Left kidney (tissue), 2 donors: Measurements from ENCODE around the gene ADAMTSL3. TPM values are rescaled to one million over a fixed set of nuclear protein-coding genes. Genes with fewer than 3 reads are reported as not detected.
"Not testable (repeated sequence)": the region's sequence is repeated elsewhere in the genome, so short reads cannot be mapped to it uniquely, and the experiment has no call there.

ENCODE experiments used
- DNase-seq: peaks from one replicate; pipeline ENCODE4 v3.0.0-alpha.2; 2013
- polyA plus RNA-seq: library from polyadenylated mRNA; unstranded; fragments of 120-200 nt; gene quantifications from one replicate; pipeline ENCODE4 v1.2.1, GENCODE V29; 2013; ENCODE audit not compliant: insufficient read length

Gene ADAMTSL3
- polyA plus RNA-seq, 1 donor: 2.8 TPM

DNA sequence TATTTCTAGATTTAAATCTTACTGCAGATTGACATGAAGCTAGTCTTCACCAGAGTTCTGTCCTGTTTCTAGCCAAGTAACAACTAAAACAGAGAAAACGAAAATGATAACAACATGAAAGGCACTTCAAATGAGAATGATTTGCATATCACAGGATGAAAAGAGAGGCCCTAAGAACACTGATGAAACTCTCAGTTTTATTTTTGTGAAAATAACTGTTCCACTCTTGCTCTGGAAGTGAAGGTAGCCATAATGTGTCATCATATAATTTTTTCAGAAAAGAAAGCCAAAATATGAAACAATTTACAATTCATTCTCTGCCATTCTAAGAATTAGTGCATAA is 274.4 kb downstream of the ADAMTSL3 start:
- DNase-seq: no peak

DNA sequence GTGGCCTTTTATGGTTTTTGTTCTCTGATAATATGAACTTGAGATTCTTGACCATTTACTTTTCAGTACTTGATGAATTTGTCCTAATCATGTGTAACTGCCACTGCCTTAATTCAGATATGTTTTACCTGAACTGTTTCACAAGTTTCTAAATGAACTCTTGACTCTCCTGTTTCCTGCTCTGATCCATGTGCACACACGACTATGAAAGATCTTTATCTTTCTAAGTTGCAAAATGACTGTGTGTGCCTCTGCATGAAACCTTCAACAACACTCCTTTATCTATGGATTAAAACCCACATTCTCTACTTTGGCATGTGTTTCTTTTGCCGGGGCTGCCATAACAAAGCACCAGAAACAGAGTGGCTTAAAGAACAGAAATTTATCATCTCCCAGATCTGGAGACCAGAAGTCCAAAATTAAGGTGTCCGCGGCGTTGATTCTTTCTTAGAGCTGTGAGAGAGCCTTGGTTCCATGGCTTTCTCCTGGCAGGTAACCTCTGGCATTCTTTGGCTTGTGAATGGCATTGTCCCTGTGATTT is 275.0 kb downstream of the ADAMTSL3 start:
- no peak for DNase-seq

GRCh38 chr15:83929619-83930018 is 275.7 kb downstream of the ADAMTSL3 start:
- no peak for DNase-seq

- DNase-seq: no peak
Measured at GRCh38 chr15:83930392-83931212, 276.7 kb downstream of the ADAMTSL3 start.

- no peak for DNase-seq
Measured at GRCh38 chr15:83935774-83936173, 281.9 kb downstream of the ADAMTSL3 start.

GRCh38 chr15:83940136-83940535 is 286.2 kb downstream of the ADAMTSL3 start:
- no peak for DNase-seq

GRCh38 chr15:83943043-83943442 is 289.1 kb downstream of the ADAMTSL3 start:
- no peak for DNase-seq

DNA sequence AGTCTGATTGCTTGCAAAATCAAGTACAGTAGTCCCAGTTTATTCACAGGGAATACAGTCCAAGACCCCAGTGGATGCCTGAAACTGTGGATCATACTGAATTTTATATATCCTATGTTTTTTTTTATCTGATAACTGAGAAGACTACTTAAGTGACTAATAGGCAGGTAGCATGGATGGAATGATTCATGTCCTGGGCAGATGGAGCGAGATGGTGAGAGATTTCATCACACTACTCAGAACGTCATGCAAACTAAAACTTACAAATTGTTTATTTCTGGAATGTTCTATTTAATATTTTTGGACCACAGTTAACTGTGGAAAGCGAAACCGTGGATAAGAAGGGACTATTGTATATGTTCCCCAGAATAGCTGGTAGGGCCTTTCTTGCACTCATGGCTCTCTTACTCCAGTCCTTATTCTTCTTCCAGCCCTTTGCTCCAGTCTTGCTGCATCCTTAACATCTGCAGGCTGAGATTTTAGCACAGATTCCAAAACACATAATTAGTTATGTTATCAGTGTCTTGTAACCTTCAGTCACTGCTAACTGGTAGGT is 290.0 kb downstream of the ADAMTSL3 start:
- no peak for DNase-seq

DNA sequence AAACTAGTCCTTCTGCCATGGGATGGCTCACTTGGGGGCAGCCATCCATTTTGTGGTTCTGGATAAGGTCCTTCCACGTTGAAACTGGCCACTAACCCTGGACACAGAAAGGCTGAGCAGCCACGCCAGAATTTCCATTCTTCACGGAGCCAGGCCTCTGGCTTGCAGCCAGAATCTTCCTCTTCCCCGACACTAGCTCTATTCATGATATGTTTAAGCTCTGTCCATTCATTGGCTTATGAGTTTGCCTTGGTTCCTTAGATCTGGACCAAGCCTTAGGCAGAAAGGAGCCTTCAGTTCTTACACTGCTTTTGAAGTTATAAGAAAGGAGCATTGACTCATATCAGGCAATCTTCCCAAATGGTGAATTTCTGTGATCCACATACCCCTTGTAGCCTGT is 293.2 kb downstream of the ADAMTSL3 start:
- DNase-seq: no peak

GRCh38 chr15:83954506-83954905 is 300.6 kb downstream of the ADAMTSL3 start:
- no peak for DNase-seq

DNA sequence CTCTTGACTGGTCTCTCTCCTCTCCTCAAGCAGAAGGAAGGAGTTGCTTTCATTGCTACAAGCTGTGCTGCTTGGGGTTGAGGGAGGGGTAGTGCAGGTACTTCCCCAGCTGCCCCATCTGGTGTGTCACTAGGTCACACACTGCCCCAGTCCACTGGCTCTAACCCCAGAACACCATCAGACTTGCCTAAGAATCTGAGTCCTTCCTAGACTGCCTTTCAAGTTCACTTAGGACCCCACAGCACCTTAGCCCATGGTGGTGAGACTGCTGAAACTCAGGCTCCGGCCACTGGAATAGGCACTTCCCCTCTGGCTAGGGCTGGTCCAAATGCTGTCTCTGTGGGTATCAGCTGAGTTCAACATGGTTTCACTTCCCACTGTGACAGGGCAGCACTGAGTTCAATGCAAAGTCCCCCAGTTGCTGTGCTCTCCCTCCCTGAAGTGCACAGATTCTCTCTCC is 301.9 kb downstream of the ADAMTSL3 start:
- no peak for DNase-seq

- DNase-seq: no peak
Measured at GRCh38 chr15:83956887-83957286, 303.0 kb downstream of the ADAMTSL3 start.

GRCh38 chr15:83959477-83959876 is 305.6 kb downstream of the ADAMTSL3 start:
- no peak for DNase-seq

- DNase-seq: no peak
Measured at GRCh38 chr15:83960192-83960829, 306.4 kb downstream of the ADAMTSL3 start.

- no peak for DNase-seq
Measured at GRCh38 chr15:83961311-83961710, 307.4 kb downstream of the ADAMTSL3 start.

- not testable (repeated sequence) for DNase-seq
Measured at GRCh38 chr15:83964967-83965366, 311.0 kb downstream of the ADAMTSL3 start.

DNA sequence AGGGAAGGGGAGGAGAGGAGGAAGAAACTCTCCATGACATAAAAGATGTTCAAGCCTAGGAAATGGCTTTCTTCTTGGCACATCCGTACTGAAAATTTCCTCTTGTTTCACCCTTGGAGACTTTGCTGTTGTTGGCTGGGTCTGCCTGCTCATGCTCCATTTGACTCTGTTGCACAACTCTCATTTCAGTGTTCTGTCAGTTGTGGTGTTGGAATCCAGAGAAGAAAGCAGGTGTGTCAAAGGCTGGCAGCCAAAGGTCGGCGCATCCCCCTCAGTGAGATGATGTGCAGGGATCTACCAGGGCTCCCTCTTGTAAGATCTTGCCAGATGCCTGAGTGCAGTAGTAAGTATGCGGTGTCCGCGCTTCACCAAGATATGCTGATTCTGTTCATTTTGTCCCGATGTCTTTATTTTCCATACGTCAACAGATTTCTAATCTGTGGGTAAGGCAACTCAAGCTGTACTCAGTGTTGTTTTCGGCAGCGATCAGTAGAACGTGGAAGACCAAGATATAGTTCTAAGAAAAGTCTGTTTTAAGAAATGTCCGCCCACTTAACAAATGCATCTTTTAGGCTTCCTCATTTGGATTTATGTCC is 316.5 kb downstream of the ADAMTSL3 start:
- DNase-seq: no peak

DNA sequence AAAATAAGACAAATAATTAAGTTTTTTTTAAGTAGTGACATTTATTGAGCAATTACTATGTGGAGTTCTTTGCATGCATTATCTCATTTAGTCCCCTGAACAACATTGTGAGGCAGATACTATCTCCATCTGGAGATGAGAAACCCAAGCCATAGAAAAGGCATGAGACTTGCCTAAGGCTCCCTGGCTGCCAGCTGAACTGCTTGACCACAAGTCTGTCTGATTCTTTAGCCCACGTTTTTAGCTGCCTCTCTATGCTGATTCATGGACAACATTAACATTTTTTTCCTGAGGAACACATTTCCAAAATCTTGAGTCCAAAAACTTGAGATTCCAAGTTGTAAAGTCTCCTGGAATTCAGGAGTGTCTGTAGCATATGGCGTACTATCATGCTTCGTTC is 318.1 kb downstream of the ADAMTSL3 start:
- DNase-seq: no peak

DNA sequence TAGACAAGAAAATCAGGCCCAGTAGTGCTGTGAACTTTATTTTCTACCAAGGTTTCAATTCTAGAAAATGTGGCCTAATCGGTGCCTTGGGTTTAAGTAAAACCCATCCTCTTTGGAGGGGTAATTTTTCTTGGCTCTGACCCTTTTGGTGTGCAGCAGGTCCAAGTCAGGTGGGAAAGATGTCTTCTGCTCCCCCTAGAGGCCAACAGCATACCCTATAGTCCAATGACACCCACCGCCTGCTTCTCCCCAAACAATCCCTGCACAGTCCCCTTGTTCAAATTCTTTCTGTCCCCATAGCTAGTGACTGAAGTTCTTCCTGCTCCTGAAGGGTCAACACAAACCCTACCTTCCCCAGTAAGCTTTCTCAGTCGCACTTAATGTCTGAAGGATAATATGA is 319.9 kb downstream of the ADAMTSL3 start:
- no peak for DNase-seq

DNA sequence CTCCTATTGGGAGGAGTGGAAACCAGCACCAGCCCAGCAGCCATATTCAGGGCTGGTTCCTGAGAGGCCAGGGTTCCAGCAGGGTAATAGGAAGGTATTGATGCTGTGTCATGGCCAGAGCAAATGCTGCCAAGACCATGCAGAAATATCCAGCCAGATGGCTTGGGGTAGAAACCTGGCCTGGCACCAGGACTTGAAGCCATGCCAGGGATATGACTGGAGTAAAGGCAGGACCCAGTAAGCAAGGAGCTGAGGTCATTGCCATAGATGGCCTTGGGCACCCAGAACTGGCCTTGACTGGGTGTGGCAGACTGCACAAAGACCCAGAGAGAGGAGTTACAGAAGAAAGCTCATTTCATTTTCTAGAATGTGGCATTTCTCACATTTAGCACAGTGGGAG is 324.1 kb downstream of the ADAMTSL3 start:
- no peak for DNase-seq

DNA sequence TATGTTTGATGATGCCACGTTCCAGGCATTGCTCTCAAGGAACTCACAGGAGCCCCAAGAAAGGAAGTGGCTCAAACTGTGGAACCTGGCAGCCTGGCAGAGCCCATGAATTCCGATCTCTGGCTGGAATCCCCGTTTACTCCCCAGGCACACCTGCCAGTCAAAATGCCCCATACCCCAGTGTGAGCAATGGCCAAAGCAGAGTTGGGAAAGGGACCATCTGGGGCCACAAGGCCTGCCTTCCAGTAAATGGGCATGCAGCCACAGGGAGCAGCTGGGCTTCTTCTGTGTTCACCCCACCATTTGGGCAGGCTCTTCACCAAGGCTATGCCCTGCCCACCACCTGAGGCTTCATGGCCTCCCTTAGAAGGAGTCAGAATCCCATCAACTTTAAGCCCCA is 324.7 kb downstream of the ADAMTSL3 start:
- DNase-seq: no peak

DNA sequence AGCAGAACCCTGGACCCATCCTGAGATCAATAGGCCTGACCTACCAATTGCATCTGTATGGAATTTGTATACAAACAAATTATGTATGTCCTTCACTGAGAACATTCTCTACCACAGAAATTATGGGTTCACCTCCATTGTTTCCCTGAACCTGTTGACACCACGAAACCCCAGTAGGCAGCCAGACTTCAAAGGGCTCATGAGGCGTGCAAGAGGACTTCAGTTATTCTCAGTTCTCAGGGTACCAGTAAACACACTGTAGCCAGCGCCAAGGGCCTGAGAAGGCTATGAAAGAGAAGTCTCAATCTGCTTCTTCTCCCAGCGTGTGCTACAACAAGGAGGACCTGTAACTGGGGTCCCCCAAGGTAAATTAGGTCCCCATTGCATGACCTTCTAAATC is 326.7 kb downstream of the ADAMTSL3 start:
- DNase-seq: no peak

DNA sequence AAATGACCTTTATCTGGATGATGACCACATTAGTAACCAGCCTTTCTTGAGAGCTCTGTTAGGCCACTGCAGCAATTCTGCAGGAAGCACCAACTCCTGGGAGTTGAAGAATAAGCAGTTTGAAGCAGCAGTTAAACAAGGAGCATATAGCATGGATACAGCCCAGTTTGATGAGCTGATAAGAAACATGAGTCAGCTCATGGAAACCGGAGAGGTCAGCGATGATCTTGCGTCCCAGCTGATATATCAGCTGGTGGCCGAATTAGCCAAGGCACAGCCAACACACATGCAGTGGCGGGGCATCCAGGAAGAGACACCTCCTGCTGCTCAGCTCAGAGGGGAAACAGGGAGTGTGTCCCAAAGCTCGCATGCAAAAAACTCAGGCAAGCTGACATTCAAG is 328.8 kb downstream of the ADAMTSL3 start:
- DNase-seq: no peak
